ENCODE results near the gene STBD1. TPM values are rescaled to one million over a fixed set of nuclear protein-coding genes. Genes with fewer than 3 reads are reported as not detected.

STBD1 gene
- total and polyA plus RNA-seq, 2 of the 4 experiments (the other 2 are of a cell fraction), result 1.7 to 3.0 TPM

GRCh38 chr4:76334885-76335284 lies 28.4 kb downstream of the STBD1 start:
- H3K14ac ChIP-seq (replicated peaks; ENCODE audit: low read depth, low read length), result no peak overlapping the region
- no peak for DNase-seq
- no peaks in the 10 kb centered on the region for H3K4me1 ChIP-seq (ENCODE audit: control insufficient read depth, insufficient read depth, low read length)
- no CpG with 5 or more reads among the region's 3 CpGs for WGBS, 2 experiments (ENCODE audit: extremely low coverage in 2 of 2, insufficient read length in 1 of 2)
- no peak overlapping the region for H3K4me3 ChIP-seq (ENCODE audit: insufficient read depth, low read depth, low read length)
- H2AFZ ChIP-seq (replicated peaks; ENCODE audit: low read length, poor library complexity), result no peak overlapping the region
- no peak overlapping the region for H2BK20ac ChIP-seq (ENCODE audit: low read depth, low read length)
- H4K5ac ChIP-seq (ENCODE audit: low read depth, low read length), result no peak overlapping the region
- H2BK15ac ChIP-seq (ENCODE audit: low read depth, low read length), result no peak overlapping the region
- no peak overlapping the region for H3K56ac ChIP-seq (ENCODE audit: extremely low read depth, insufficient read depth, low read length)
- TF ChIP-seq POLR2A (IDR thresholded peaks at IDR 0.05; ENCODE audit: low read depth, low read length) (no peak), BHLHE40 (IDR thresholded peaks at IDR 0.05; ENCODE audit: low read depth, low read length) (no peak), CTCF (conservative IDR thresholded peaks at IDR 0.05; ENCODE audit: low read depth, low read length) (no peak), MAZ (IDR thresholded peaks at IDR 0.05; ENCODE audit: borderline replicate concordance, low read depth, low read length) (no peak), NFE2L2 (IDR thresholded peaks at IDR 0.05; ENCODE audit: low read depth, low read length) (no peak)
- POLR2A ChIA-PET (ENCODE audit: unreplicated experiment), result no interaction called here
- H3K23ac ChIP-seq (ENCODE audit: low read depth, low read length), result no peak overlapping the region
- H2AK9ac ChIP-seq (replicated peaks; ENCODE audit: low read depth, low read length, poor library complexity), result no peak overlapping the region
- no peak overlapping the region for H4K91ac ChIP-seq (ENCODE audit: insufficient read depth, low read depth, low read length)
- no peak overlapping the region for H4K8ac ChIP-seq (ENCODE audit: low read depth in 2 of 2, low read length in 2 of 2)
- in situ Hi-C loops (cut with MboI; ENCODE audit: low sequenced_read_pairs), result no loop called here
- dilution Hi-C loops (cut with HindIII; ENCODE audit: low sequenced_read_pairs, unreplicated experiment), result no loop called here
- no peak overlapping the region for H3K4ac ChIP-seq (ENCODE audit: low read depth, low read length)
- H3K27ac ChIP-seq (ENCODE audit: insufficient read depth, low read length), result no peak overlapping the region
- no peaks in the 10 kb centered on the region for H4K20me1 ChIP-seq (ENCODE audit: insufficient read depth, low read length)
- no peak overlapping the region for H3K9ac ChIP-seq (ENCODE audit: low read depth, low read length)
- no peak overlapping the region for H2BK5ac ChIP-seq (ENCODE audit: low read depth, low read length, poor library complexity, severe bottlenecking)
- H2AK5ac ChIP-seq (ENCODE audit: low read depth, low read length), result no peak overlapping the region
- CTCF ChIA-PET, result no interaction called here
- no TSS peak for BruUV-seq (replicated peaks)
- ATAC-seq (ENCODE audit: low read depth), result no peak
- H3K4me2 ChIP-seq (ENCODE audit: low read depth, low read length), result no peak overlapping the region
- intact Hi-C loops (cut with micrococcal nuclease), result no loop called here
- H3K18ac ChIP-seq (ENCODE audit: low read depth, low read length), result no peak overlapping the region
- H3K27me3 ChIP-seq (ENCODE audit: control insufficient read depth, insufficient read depth, low read length), result peaks cover 12% of the 10 kb centered on the region
- H3K36me3 ChIP-seq (ENCODE audit: control insufficient read depth, insufficient read depth, low read length), result no peaks in the 10 kb centered on the region
- no peaks in the 10 kb centered on the region for H3K9me3 ChIP-seq (ENCODE audit: control insufficient read depth, insufficient read depth, low read length)
- H2BK120ac ChIP-seq (ENCODE audit: low read depth, low read length), result no peak overlapping the region
- no peaks in the 10 kb centered on the region for H3K9me1 ChIP-seq (ENCODE audit: insufficient read depth, low read length)
- no peaks in the 10 kb centered on the region for H3K79me1 ChIP-seq (ENCODE audit: low read depth in 1 of 2, low read length in 2 of 2)

All from IMR-90 (cell line).